HCT116 (cell line): Measurements from ENCODE around the gene FNIP2. TPM values are rescaled to one million over a fixed set of nuclear protein-coding genes. Genes with fewer than 3 reads are reported as not detected.

Experiments used
- ATAC-seq: fragments of 200-7000 bp; cut with Tn5 transposase; 2 replicates; pipeline ENCODE4 v1.9.1; 2020; ENCODE audit warnings: mild to moderate bottlenecking, moderate library complexity
- BruUV-seq: library from RNA; stranded (reverse); fragments of 400-500 nt; replicated peaks from 2 replicates; lab custom pipeline; 2021; lab: Mats Ljungman, UMichigan
- CTCF ChIA-PET: fragments of 300-600 bp; sonication (Branson Sonifier 250); formaldehyde crosslinking; loops from one replicate; lab custom pipeline; 2021; ENCODE audit warnings: antibody characterized with exemption; lab: Charles Lee
- POLR2A ChIA-PET: fragments of 300-600, 350-600 bp; sonication (Branson Sonifier 250); formaldehyde crosslinking; loops from one replicate; lab custom pipeline; 2021; ENCODE audit warnings: antibody characterized with exemption; lab: Charles Lee
- RAD21 ChIA-PET, 2 experiments: fragments of 300-600 bp; sonication (Branson Sonifier 250); formaldehyde crosslinking; loops; one replicate each; lab custom pipeline; 2023; ENCODE audit warnings: low total read pairs in 2 of 2; ENCODE audit not compliant: uncharacterized antibody in 2 of 2, unreplicated experiment in 2 of 2, low non-redundant PET in 1 of 2; lab: Charles Lee
- DNase-seq: peaks from one replicate; pipeline ENCODE4 v3.0.0-alpha.2; 2010; ENCODE audit warnings: low read depth, low spot score
- H2AFZ ChIP-seq: fragments of 200-600 bp; shearing (Covaris generic), sonication (generic); 2 replicates; pipeline ENCODE4 v1.6.1; 2017; ENCODE audit warnings: low read depth, mixed run types, mixed read lengths, antibody characterized with exemption, low read length; ENCODE audit not compliant: poor library complexity, severe bottlenecking
- H3K27ac ChIP-seq: 2 replicates; pipeline ENCODE4 v1.5.1; 2012; ENCODE audit warnings: low read depth, low read length
- H3K27me3 ChIP-seq: fragments of 200-600 bp; sonication (generic); 2 replicates; pipeline ENCODE4 v1.6.1; 2016; ENCODE audit warnings: mixed run types, low read length, mixed read lengths; ENCODE audit not compliant: insufficient read depth
- H3K36me3 ChIP-seq, 2 experiments: fragments of 200-500 bp in 1 of 2; fragments of 200-600 bp in 1 of 2; sonication (Bioruptor generic) in 1 of 2; sonication (generic) in 1 of 2; 2 replicates each; pipeline versions ENCODE4 v1.5.1 to v1.6.1; 2014 to 2016; ENCODE audit warnings: low read length in 2 of 2, inconsistent platforms in 1 of 2, mixed read lengths in 1 of 2, mixed run types in 1 of 2; ENCODE audit not compliant: insufficient read depth in 2 of 2, control insufficient read depth in 1 of 2
- H3K4me1 ChIP-seq, 2 experiments: fragments of 200-600 bp in 1 of 2; sonication (generic) in 1 of 2; 2 replicates each; pipeline versions ENCODE4 v1.5.1 to v1.6.1; 2012 to 2017; ENCODE audit warnings: low read length in 2 of 2, inconsistent platforms in 1 of 2, mild to moderate bottlenecking in 1 of 2, mixed read lengths in 1 of 2, mixed run types in 1 of 2, moderate library complexity in 1 of 2; ENCODE audit not compliant: insufficient read depth in 2 of 2, control insufficient read depth in 1 of 2
- H3K4me2 ChIP-seq: fragments of 200-600 bp; sonication (generic); 2 replicates; pipeline ENCODE4 v1.6.1; 2017; ENCODE audit warnings: mixed run types, low read length, mixed read lengths
- H3K4me3 ChIP-seq, 2 experiments: fragments of 200-600 bp in 1 of 2; sonication (generic) in 1 of 2; replicated peaks in 1 of 2; 2 replicates each; pipeline ENCODE4 v1.5.1; 2011 to 2016; ENCODE audit warnings: low read length in 2 of 2, control low read depth in 1 of 2, low read depth in 1 of 2, mild to moderate bottlenecking in 1 of 2, mixed read lengths in 1 of 2, mixed run types in 1 of 2
- H3K79me2 ChIP-seq: fragments of 200-600 bp; sonication (generic); 2 replicates; pipeline ENCODE4 v1.6.1; 2017; ENCODE audit warnings: mild to moderate bottlenecking, mixed run types, low read length, moderate library complexity, mixed read lengths; ENCODE audit not compliant: insufficient read depth
- H3K9ac ChIP-seq: fragments of 200-600 bp; sonication (generic); 2 replicates; pipeline ENCODE4 v1.6.1; 2016; ENCODE audit warnings: low read length, mixed read lengths
- H3K9me2 ChIP-seq: fragments of 200-600 bp; sonication (generic), shearing (Covaris generic); 2 replicates; pipeline ENCODE4 v1.6.1; 2017; ENCODE audit warnings: mixed run types, mild to moderate bottlenecking, moderate library complexity; ENCODE audit not compliant: insufficient read depth
- H3K9me3 ChIP-seq, 2 experiments: fragments of 200-500 bp in 1 of 2; fragments of 200-600 bp in 1 of 2; sonication (Bioruptor generic) in 1 of 2; sonication (generic) in 1 of 2; 2 replicates each; pipeline ENCODE4 v1.6.1; 2014 to 2017; ENCODE audit warnings: low read length in 2 of 2, mixed read lengths in 2 of 2, inconsistent platforms in 1 of 2, low read depth in 1 of 2, mild to moderate bottlenecking in 1 of 2, mixed run types in 1 of 2, moderate library complexity in 1 of 2; ENCODE audit not compliant: control insufficient read depth in 1 of 2, insufficient read depth in 1 of 2
- H4K20me1 ChIP-seq: fragments of 200-600 bp; sonication (generic), shearing (Covaris generic); 2 replicates; pipeline ENCODE4 v1.6.1; 2017; ENCODE audit warnings: mixed run types, mild to moderate bottlenecking, moderate library complexity; ENCODE audit not compliant: insufficient read depth
- CBX3 ChIP-seq: IDR thresholded peaks from 2 replicates; pipeline ENCODE4 v1.6.1; 2012; ENCODE audit warnings: low read depth
- CEBPB ChIP-seq: IDR thresholded peaks from 2 replicates; pipeline ENCODE4 v1.6.1; 2012; ENCODE audit warnings: low read depth
- FOSL1 ChIP-seq: IDR thresholded peaks from 2 replicates; pipeline ENCODE4 v1.6.1; 2012; ENCODE audit warnings: low read depth
- TCF7L2 ChIP-seq: IDR thresholded peaks from 2 replicates; pipeline ENCODE4 v1.7.0; 2011; ENCODE audit warnings: borderline replicate concordance, inconsistent platforms; ENCODE audit not compliant: insufficient read depth, insufficient read length; ENCODE audit errors: extremely low read depth
- YY1 ChIP-seq: IDR thresholded peaks from 2 replicates; pipeline ENCODE4 v1.6.1; 2011; ENCODE audit warnings: low read length, low read depth, moderate library complexity, mild to moderate bottlenecking; ENCODE audit not compliant: insufficient replicate concordance; ENCODE audit errors: extremely low read depth
- intact Hi-C: fragments of 100-400 bp; cut with micrococcal nuclease; formaldehyde crosslinking; loops from 2 replicates; pipeline ENCODE4 v1.10.0; 2022
- total RNA-seq: library from RNA; stranded (reverse); gene quantifications from one replicate; pipeline ENCODE4 v1.2.1, GENCODE V29; 2021; ENCODE audit not compliant: unreplicated experiment

Gene FNIP2
- total RNA-seq, 1 experiment from 2014 or later, result 4.8 TPM

DNA sequence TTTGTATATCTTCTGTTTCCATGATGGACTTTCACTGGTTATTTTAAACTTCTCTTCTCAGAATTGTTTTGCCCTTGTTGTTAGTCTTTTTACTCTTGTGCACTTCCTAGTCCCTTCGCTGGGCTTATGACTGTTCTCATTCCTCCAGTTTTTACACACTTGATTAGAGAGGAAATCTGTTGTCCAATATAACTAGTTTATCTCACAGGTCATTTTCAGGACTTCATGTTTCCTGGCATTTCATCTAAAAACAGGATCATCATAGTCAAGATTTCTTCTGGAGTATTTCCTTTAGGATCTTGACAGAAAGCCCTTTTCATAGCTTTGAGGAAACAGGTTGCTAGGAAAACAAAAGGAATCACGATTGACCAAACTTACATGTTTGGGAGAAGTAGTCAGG, 3.0 kb downstream of the FNIP2 start:
- ATAC-seq (no peak), DNase-seq (no peak)
- ChIA-PET POLR2A (no interaction called here), RAD21 (no interaction called here), CTCF (no interaction called here)
- Histone ChIP-seq H3K4me1 (peaks cover 4 to 24% of the 10 kb centered on the region in 2 experiments; a peak in 3 of 4 replicates), H2AFZ (no peak overlapping the region), H3K9me2 (no peaks in the 10 kb centered on the region), H3K4me2 (no peak overlapping the region), H3K9ac (no peak overlapping the region), H3K9me3 (no peaks in the 10 kb centered on the region), H3K79me2 (no peaks in the 10 kb centered on the region; the same call in 1 of the 2 replicates), H3K4me3 (no peak overlapping the region), H3K36me3 (no peaks in the 10 kb centered on the region), H3K27ac (no peak overlapping the region), H3K27me3 (no peaks in the 10 kb centered on the region), H4K20me1 (no peaks in the 10 kb centered on the region)
- TF ChIP-seq CBX3 (no peak), TCF7L2 (no peak)
- BruUV-seq, result no TSS peak
- intact Hi-C loops, result no loop called here

GRCh38 chr4:158775091-158775651, 6.3 kb downstream of the FNIP2 start:
- Histone ChIP-seq H3K27me3 (no peaks in the 10 kb centered on the region), H3K9me3 (no peaks in the 10 kb centered on the region), H3K79me2 (no peaks in the 10 kb centered on the region; the same call in 1 of the 2 replicates), H3K36me3 (no peaks in the 10 kb centered on the region), H3K4me1 (peaks cover 0 to 7% of the 10 kb centered on the region in 2 experiments; a peak in 2 of 4 replicates), H3K27ac (no peak overlapping the region), H3K9ac (no peak overlapping the region), H2AFZ (no peak overlapping the region), H3K4me3 (no peak overlapping the region), H4K20me1 (no peaks in the 10 kb centered on the region), H3K9me2 (no peaks in the 10 kb centered on the region), H3K4me2 (no peak overlapping the region)
- CTCF ChIA-PET, result no interaction called here
- DNase-seq, result no peak
- no peak for ATAC-seq
- BruUV-seq, result no TSS peak
- TF ChIP-seq YY1, result no peak
- 0 out of 2 replicates have a peak, but pooled peaks have one; percentile 9 for TF ChIP-seq FOSL1
- no peak for TF ChIP-seq CEBPB
- POLR2A ChIA-PET, result no interaction called here
- intact Hi-C loops, result no loop called here
- RAD21 ChIA-PET, result no interaction called here
